Tibial artery (tissue), 4 donors: ENCODE results near the gene ADH4.

Experiments
- DNase-seq, 2 donors: peaks; one replicate each; pipeline ENCODE4 v3.0.0-alpha.2; 2019
- H3K27ac ChIP-seq, 2 donors: fragments of 200-600 bp; sonication (generic) in 1 of 2; 1 replicate in 1 of 2; 2 replicates in 1 of 2; pipeline ENCODE4 v1.5.1; 2018 to 2019; ENCODE audit warnings: mild to moderate bottlenecking in 1 of 2
- H3K27me3 ChIP-seq, 2 donors: fragments of 200-600 bp; sonication (generic) in 1 of 2; one replicate each; pipeline versions ENCODE4 v1.5.1 to v1.6.0; 2016 to 2019
- H3K36me3 ChIP-seq, 3 donors: fragments of 200-600 bp; sonication (generic) in 2 of 3; one replicate each; pipeline ENCODE4 v1.5.1; 2016 to 2019; ENCODE audit warnings: mild to moderate bottlenecking in 2 of 3
- H3K4me1 ChIP-seq, 4 donors: fragments of 200-600 bp; sonication (generic) in 2 of 4; 1 replicate in 3 of 4; 2 replicates in 1 of 4; pipeline ENCODE4 v1.5.1; 2016 to 2019
- H3K4me3 ChIP-seq, 2 donors: fragments of 200-600 bp; sonication (generic) in 1 of 2; 1 replicate in 1 of 2; 2 replicates in 1 of 2; pipeline ENCODE4 v1.5.1; 2018 to 2019; ENCODE audit warnings: mild to moderate bottlenecking in 2 of 2
- H3K9me3 ChIP-seq, 3 donors: fragments of 200-600 bp; sonication (generic) in 1 of 3; one replicate each; pipeline ENCODE4 v1.5.1; 2016 to 2019
- intact Hi-C: fragments of 100-400 bp; cut with DNase I; formaldehyde crosslinking; loops from one replicate; pipeline ENCODE4 v1.15.0; 2023; ENCODE audit warnings: low total_unique reads
- TF ChIP-seq, protein P1 (sequence below), 2 experiments: fragments of 200-600 bp in 1 of 2; fragments of 450-650 bp in 1 of 2; IDR thresholded peaks; one replicate each; pipeline ENCODE4 v1.5.1; 2017 to 2019; ENCODE audit warnings: antibody characterized with exemption in 2 of 2, mild to moderate bottlenecking in 1 of 2, moderate library complexity in 1 of 2

ADH4 gene

DNA sequence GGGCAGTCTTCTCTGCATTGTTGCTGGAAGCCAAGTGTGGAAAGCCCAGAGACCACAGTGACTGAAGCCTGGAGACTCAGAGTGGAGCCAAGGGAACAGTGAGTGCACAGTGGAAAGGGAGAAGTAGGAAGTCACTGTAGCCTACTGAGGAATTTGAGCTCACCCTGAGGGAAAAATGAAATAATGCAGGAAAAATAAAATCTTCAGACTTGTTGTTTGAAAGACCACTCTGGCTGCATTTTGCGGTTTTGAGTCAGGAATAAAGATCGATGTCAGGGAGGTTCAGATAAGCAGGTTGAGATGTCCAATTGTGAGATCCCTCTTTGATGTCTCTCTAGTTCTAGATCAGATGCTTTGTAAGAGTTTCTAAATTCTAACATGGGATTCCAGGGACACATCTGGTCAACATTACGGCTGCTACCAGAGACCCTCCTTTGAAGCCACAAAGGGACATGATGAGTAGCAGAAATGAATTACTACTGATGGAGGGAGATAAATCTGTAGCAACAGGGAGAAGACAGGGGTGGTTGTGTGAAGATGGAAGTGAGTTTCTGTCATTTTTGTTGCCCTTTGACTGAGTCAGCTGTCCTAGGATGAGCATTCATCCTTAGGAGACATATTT lies 8.4 kb downstream of the ADH4 start:
- no peaks in the 10 kb centered on the region for H3K4me1 ChIP-seq
- no peak for DNase-seq
- intact Hi-C loops, result no loop called here
- no peaks in the 10 kb centered on the region for H3K27me3 ChIP-seq
- H3K36me3 ChIP-seq, result peaks cover 0 to 8% (median 3%) of the 10 kb centered on the region in 3 donors
- TF ChIP-seq, protein P1, sequence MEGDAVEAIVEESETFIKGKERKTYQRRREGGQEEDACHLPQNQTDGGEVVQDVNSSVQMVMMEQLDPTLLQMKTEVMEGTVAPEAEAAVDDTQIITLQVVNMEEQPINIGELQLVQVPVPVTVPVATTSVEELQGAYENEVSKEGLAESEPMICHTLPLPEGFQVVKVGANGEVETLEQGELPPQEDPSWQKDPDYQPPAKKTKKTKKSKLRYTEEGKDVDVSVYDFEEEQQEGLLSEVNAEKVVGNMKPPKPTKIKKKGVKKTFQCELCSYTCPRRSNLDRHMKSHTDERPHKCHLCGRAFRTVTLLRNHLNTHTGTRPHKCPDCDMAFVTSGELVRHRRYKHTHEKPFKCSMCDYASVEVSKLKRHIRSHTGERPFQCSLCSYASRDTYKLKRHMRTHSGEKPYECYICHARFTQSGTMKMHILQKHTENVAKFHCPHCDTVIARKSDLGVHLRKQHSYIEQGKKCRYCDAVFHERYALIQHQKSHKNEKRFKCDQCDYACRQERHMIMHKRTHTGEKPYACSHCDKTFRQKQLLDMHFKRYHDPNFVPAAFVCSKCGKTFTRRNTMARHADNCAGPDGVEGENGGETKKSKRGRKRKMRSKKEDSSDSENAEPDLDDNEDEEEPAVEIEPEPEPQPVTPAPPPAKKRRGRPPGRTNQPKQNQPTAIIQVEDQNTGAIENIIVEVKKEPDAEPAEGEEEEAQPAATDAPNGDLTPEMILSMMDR (IDR thresholded peaks at IDR 0.05), result no peak
- H3K4me3 ChIP-seq, result no peak overlapping the region
- H3K27ac ChIP-seq, result no peak overlapping the region
- H3K9me3 ChIP-seq, result no peaks in the 10 kb centered on the region

DNA sequence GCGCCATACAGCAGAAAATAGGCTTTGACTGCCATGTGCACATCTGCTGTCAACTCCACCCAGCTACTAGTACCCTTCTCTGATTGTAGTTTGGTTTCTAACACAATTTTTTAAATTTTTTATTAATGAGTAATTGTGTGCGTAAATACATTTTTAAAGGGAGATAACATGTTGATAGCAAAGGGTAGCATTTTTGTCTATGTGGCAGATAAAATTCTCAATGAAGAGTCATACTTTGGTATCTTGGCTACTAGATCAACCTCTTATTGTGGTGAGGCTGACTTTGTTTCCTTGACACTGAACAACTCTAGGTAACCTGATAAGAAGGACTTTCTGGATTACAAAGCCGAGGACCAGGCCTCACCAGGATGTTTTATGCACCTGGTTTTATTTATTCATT lies 9.5 kb downstream of the ADH4 start:
- Histone ChIP-seq H3K36me3 (peaks cover 0 to 8% (median 3%) of the 10 kb centered on the region in 3 donors), H3K27ac (no peak overlapping the region), H3K4me1 (peaks cover 0 to 3% (median 0%) of the 10 kb centered on the region in 4 donors), H3K9me3 (no peaks in the 10 kb centered on the region), H3K27me3 (no peaks in the 10 kb centered on the region), H3K4me3 (no peak overlapping the region)
- intact Hi-C loops, result no loop called here
- no peak for DNase-seq
- TF ChIP-seq, protein P1 (IDR thresholded peaks at IDR 0.05), result no peak

DNA sequence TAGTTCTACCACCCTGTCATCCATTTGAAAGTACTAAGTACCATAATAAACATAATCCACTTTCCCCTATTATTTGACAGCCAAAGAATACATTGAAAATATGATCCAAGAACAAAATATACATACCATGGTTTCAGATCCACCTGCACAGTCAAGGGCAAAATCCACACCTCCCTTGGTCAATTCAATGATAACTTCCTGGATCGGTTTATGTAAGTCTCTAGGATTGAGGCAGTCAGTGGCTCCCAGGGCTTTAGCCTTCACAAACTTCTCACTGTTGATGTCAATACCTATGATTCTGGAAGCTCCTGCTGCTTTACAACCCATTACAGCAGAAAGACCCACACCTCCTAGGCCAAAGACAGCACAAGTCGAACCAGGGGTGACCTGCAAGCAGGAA lies 12.7 kb downstream of the ADH4 start:
- TF ChIP-seq, protein P1 (IDR thresholded peaks at IDR 0.05), result no peak
- Histone ChIP-seq H3K27me3 (no peaks in the 10 kb centered on the region), H3K36me3 (peaks cover 0 to 8% (median 3%) of the 10 kb centered on the region in 3 donors), H3K27ac (no peak overlapping the region), H3K4me1 (peaks cover 0 to 13% (median 0%) of the 10 kb centered on the region in 4 donors), H3K4me3 (no peak overlapping the region), H3K9me3 (no peaks in the 10 kb centered on the region)
- no peak for DNase-seq
- intact Hi-C loops, result no loop called here

DNA sequence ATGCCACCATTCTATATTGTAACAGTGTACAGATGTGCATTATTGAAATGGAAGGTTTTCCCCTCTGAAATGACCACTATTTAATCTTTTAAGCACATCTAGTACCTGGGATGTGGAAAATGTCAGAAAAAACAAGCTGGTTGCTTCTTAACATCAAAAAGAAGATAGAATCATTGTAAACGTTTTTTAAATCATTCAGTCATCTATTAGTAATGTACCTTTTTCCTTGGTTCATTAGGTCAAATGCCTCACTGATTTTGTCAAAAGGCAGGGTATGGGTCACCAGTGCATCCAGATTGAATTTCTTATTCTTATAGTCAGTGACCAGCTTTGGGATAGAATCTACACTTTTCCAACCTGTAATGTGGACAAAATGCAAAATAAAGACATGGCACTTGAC lies 17.7 kb downstream of the ADH4 start:
- TF ChIP-seq, protein P1 (IDR thresholded peaks at IDR 0.05), result no peak
- Histone ChIP-seq H3K36me3 (no peaks in the 10 kb centered on the region), H3K4me3 (no peak overlapping the region), H3K4me1 (peaks cover 0 to 13% (median 0%) of the 10 kb centered on the region in 4 donors), H3K9me3 (no peaks in the 10 kb centered on the region), H3K27me3 (no peaks in the 10 kb centered on the region), H3K27ac (no peak overlapping the region)
- DNase-seq, result no peak
- intact Hi-C loops, result no loop called here

DNA sequence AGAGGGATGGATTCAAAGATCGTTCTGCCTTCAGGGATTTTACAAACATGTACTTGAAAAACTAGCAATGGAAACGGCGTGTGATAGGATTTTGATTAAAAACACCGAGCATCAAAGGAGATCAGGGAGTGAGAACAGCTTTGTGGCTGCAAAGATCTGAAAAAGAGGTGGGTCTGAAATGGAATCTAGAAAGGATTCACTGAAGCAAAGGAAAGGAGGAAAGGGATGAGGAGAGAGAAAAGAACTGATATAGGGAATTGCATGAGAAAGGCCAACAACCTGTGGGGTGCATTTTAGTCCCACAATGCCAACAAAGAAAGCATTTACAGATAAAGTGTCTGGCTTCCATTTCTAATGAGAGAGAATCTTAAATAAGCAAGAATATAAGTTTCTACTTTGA lies 23.1 kb downstream of the ADH4 start:
- no peaks in the 10 kb centered on the region for H3K9me3 ChIP-seq

More for the DNA sequence above, 23.1 kb downstream of the ADH4 start:
- Histone ChIP-seq H3K4me1 (peaks cover 0 to 14% (median 0%) of the 10 kb centered on the region in 4 donors), H3K36me3 (no peaks in the 10 kb centered on the region), H3K27me3 (no peaks in the 10 kb centered on the region), H3K4me3 (no peak overlapping the region), H3K27ac (no peak overlapping the region)
- no peak for DNase-seq
- intact Hi-C loops, result no loop called here
- TF ChIP-seq, protein P1 (IDR thresholded peaks at IDR 0.05), result no peak
